NCI-H146 treated with DMSO at 0.1 percent for 48 hours (cell line): ENCODE data around the gene SENP2.
"Not testable (repeated sequence)": the region's sequence is repeated elsewhere in the genome, so short reads cannot be mapped to it uniquely, and the experiment has no call there.

Source experiments
- DNase-seq: peaks from one replicate; lab custom pipeline; 2025; ENCODE audit not compliant: unreplicated experiment; lab: John Stamatoyannopoulos, UW

The SENP2 gene

DNA sequence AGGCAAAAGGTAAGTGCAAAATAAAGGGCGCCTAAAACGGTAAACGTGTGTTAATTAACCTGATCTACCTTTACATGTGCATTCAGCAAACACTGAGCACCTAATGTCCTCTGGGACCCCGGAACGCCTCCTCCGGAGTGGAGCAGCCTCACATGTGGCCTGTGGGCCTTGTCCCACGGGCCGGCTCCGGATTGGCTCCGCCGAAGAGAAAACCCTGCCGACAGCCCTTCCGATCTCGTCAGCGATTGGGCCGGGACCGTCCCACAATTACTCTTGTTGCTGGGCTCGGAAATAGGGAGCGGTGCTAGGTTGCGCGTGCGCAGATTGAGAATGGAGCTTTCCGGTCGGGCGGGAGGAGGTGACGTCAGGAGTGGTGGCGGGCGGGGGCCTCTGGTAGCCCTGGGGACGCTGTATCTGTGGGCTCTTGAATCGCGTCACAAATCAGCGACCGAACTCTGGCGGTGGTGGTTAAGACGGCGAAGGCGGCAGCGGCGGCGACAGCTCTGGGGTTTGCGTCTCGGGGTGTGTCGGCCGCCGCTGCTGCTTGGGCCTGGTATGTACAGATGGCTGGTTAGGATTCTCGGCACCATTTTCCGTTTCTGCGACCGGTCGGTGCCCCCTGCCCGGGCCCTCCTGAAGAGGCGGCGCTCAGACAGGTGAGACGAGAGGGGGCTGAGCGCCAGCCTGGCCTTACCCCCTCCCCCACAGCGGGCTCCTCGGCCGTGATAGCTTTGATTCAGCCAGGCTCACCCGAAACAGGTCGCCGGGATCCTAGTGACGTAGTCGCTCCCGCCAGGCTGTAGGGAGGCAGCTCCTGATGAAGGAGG, at the start of gene SENP2:
Gene SENP2 (plus strand): TSS at position 437 of the 827 bp plus-strand sequence. CDS start 119 bp downstream, at position 556.
- DNase-seq, result peak; percentile 99

DNA sequence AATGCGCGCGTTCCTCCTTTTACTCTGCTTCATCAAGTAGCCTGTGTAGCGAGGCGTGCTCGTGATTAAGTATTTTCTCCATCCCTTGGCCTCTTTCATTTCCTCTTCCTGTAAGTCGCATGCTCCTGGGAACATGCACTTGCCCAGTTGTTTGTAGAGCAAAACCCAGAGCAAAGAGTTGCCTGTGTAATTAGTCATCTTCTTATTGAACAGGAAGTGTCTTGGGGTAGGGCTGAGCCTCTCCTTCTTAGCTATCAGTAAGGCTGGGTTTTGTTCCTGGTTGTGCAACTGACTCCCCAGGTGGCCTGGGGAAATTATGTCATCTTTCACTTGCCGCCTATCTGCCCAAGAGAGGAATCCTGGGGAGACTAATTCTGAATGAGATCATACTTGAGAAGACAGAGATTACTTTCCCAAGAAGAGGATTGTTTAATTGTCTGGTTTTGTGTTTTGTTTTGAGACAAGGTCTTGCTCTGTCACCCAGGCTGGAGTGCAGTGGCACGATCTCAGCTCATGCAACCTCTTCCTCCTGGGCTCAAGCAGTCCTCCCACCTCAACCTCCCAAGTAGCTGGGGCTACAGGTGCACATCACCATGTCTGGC, 48.6 kb upstream of the SENP2 start:
- DNase-seq, result no peak

DNA sequence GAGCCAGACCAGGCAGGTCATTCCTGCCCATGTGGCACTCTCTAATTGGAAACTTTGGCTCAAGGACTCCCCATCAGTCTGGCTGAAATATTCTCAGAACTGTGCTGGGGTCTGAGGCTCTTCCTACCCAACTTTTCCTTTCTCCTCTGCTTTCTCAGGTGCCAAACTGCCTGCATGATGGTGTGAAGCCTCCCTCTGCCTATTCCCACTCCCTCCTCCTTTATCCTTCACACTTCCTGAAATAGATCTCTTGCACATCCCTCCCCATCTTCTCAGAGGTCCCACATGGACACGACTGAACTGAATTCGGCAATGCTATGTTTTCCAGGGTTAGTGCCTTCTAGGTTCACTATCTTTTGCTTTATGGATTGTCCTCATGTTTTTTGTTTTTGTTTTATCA, 46.2 kb upstream of the SENP2 start:
- DNase-seq, result no peak

DNA sequence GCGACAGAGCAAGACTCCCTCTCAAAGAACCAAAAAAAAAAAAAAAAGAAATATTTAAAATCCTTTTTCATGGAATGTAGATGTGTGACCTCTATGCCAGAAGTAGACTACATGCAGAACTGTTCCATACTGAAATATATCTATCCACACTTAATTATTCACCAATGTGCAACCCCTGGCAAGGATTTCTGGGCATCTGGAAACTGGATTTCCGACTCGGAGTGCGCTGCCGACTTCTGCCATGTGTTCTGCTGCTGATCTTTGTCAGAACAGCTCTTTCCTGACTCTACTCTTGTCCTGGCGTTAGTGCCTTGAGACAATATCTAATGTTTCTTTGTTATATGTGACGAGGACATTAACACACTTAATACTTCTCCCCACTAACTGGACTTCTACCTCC, 45.4 kb upstream of the SENP2 start:
- no peak for DNase-seq

DNA sequence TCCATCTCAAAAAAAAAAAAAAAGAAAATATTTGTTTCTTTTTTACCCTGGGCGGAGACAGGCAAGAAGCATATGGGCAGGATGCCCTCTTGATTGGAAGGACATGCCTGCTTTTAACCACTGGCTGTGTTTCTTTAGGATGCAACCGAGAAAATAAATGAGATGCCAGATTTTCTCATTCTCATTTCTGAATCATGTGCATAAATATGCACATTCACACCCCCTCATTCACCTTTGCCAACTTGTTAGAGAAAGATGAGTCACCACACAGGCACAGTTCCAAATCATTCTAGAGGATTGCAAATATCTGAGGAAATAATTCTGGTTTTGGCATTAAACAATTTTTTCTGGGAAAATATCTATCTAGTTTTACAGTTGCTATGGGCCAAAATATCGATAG, 37.0 kb upstream of the SENP2 start:
- no peak for DNase-seq

DNA sequence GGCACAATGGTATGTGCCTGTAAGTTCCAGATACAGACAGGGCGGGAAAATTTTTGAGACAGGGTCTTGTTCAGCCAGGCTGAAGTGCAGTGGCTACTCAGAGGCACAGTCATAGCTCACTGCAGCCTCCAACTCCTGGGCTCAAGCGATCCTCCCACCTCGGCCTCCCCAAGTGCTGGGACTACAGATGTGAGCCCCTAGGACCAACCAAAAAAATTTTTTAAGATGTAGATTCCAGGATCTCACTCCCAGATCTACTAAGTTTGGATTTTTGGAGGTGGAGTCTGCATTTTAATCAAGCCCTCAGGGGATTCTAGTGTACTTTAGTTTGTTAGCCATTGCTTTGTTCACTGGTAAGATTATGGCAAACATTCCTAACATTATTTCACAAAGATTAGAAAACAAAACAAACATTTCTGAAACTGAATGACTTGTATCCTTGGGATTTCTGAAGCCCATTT, 36.4 kb upstream of the SENP2 start:
- DNase-seq, result no peak

DNA sequence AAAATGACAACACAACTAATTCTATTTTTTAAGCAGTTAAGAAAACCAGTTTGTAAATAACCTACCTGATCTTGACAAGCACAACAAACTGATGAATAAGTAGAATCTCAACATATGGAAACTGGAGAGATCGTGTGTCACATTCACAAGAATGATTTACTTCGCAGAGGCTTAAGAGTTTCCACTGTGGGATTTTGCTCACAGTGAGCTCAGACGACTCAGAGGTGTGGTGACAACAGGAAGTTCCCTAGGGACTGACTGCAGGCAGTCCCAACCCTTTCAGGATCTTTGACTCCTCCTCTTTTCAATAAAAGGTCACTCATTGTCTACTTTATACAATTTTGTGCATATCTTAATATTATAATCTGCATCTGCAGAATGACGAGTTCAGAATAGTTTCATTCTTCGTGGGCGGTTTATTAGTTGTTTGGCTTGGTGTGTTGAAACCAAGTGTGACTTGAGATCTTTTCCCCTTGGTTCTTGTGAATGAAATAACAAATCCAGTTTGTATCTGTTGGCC, 33.7 kb upstream of the SENP2 start, which contains the start of gene LIPH:
Gene LIPH (minus strand): TSS at position 231 of the 520 bp plus-strand sequence. CDS start 117 bp downstream, at position 114.
- peak; percentile 24 for DNase-seq

DNA sequence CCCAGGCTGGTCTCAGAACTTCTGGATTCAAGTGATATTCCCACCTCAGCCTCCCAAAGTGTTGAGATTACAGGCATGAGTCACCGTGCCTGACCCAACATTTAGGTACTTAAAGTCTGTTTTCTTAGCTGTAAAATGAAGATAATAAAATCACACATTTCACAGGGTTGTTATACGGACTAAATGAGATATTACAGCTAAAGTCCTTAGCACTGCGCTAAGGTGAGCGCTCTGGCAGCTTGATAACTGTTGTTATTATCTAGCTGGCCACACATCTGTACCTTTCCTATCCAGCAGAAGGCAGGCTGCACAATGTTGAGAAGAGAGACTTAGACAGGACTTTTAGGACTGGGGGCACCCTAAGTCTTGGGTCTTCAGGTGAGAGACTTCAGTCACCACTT, 31.0 kb upstream of the SENP2 start:
- DNase-seq, result no peak

DNA sequence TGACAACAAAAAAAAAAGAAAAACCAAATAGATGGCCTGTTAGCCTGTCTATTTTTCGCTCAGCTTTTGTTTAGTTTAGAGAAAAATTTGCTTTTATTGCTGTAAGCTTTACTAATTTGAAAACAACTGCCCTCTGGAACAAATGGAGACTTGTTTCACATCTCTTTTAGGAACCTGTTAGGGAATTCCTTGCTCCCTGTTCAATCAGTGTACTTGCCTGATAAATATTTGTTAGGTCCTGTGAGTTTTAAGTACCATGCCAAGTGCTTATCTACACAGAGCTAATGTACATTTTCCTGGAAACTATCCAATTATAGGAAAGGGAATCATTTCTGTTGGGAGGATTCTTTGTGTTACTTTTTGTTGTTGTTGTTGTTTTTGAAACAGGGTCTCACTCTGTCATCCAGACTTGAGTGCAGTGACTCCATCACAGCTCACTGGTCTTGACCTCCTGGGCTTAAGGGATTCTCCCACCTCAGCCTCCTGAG, 30.2 kb upstream of the SENP2 start:
- no peak for DNase-seq

DNA sequence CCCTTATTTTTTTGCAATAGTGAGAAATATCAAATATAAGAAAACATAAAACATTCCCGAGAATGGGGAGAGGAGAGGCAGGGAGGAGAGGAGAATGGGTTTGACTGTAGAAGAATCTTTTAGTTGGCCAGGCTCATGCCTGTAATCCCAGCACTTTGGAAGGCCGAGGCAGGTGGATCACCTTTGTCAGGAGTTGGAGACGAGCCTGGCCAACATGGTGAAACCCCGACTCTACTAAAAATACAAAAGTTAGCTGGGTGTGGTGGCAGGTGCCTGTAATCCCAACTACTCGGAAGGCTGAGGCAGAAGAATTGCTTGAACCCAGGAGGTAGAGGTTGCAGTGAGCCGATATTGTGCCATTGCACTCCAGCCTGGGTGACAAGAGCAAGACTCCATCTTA, 29.5 kb upstream of the SENP2 start:
- DNase-seq, result not testable (repeated sequence)

DNA sequence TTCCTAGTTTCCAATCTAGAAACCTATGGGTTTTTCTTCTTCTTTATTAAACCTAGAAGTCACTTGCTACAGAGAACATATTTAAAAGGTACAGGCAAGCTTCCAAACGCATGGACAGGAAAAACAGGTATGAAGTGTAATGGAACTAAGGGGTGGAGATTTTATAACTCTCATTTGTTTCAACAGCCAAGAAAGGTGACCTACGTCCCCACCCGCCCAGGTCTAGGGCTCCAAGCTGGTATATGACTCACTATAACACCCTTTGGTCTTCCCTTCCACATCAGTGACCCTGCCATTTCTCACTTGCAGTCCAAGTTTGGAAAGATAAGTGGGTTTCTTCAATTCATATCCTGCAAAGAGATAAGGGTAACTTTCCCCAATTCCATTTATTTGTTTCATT, 27.7 kb upstream of the SENP2 start:
- DNase-seq, result no peak

DNA sequence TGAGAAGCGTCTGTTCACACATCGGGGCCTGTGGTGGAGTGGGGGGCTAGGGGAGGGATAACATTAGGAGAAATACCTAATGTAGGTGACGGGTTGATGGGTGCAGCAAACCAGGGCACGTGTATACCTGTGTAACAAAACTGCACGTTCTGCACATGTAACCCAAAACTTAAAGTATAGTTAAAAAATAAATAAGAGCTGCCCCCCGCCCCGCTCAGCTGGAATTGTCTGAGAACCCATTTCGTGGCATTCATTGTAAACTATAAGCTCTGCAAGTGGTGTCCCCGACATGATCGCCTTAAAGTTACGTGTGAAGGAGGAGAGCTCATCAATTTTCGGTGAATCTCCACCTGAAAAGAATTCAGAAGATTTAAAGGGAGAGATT, 26.4 kb upstream of the SENP2 start:
- no peak for DNase-seq

DNA sequence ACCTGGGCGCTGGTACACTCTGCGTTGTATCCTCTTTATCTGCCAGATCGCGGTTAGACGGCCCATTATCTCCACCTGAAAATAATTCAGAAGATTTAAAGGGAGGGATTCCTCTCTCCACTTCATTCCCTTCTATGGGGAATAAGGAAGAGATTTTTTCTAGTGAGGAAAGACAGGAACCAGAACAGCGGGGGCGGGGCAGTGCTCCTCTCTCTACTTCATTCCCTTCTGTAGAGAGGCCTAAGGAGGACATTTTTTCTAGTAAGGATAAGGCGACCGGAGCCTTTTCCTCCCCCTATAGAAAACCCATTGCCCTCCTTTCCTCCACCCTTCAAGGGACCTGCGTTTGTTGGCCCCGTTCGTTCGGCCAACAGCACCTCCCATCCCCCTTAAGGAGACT, 25.4 kb upstream of the SENP2 start:
- DNase-seq, result no peak

DNA sequence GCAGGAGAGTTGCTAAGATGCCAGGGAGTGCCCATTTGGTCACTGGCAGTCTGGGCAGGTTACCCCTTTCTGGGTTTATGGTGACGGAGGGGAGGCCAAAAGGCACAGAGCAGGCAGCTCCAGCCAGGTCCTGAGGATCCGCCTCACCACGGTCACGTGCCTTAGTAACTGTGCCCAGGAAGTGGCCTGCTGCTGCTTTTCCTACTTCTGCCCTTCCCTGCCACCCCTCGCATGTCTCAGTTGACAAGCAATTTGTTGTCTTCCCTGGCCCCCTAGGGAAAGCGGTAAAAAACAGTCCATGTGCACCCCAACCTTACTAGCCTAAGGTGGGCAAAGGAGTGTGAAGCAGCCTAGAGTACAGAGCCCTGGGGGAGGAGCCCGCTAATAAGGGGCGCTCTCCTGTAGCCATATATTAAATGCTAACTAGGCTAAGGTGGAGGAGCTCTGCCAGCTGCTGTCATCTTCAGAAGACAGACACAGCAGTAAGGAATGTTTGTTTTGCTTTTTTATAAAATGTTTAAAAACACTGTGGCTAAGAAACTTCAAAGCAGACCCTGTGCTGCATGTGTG, 24.6 kb upstream of the SENP2 start:
- no peak for DNase-seq

DNA sequence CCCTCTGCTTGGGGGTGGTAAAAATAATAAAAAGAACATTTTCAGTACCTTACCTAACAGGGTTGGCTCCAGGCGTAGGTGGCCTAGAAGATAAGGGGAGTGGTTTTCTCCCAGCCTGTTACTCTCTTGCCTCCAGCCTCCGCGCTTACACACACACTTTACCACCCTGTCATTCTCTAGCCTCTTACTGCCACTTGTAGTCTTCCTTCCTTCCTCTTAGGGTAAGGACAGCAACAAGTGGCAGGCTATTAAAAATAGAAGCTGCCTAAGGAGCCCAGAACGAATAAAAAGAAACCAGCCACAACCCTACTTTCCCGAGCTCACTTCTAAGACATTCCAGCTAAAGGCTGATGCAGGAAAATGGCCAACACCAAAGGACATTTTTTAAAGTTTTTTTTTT, 24.1 kb upstream of the SENP2 start:
- no peak for DNase-seq

DNA sequence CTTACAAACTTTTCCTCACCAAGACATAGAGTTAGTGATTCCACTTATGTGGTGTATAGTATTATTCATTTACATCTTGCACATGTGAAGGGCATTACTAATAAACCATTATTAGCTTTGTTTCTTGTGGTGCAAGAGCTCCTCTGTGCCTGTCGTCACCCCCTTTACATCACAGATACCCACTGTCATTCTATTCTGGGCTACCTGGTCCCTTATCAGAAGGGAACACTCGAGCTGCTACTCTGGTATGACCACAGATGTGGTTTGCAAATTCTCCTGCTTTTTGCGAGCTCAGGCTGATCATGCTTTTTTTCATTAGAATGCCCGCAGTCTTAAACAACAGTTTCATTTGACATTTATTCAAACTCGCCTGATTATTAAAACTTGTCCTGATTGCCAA, 13.9 kb upstream of the SENP2 start:
- no peak for DNase-seq

DNA sequence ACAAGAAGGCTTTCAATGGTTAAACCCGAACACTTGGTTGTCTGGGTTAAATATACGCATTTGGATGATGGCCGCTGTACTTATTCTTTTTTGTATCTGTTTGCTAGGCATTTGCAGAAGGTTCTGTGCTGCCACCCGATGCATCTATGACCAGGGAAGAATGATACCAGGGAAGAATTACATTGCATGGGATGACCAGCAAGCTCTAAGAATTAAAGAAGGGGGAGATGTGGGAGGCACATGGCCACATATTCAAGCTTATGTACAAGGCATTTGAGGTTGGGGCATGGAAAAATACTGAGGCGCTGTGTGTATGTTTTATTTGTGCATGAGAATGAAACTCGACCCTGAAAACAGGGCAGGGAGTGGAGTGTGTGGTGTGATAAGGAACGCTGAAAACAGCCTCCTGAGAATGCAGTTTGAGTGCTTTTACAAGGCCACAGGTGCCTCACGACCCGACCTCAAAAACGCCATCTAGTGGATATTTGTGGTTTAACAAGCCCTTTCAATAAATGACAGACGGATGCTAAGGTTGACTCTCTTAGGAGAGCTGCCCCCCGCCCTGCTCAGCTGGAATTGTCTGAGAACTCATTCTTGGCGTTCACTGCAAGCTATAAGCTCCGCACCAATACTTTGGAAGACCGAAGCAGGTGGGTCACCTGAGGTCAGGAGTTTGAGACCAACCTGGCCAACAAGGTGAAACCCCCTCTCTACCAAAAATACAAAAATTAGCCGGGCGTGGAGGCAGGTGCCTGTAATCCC, 10.8 kb upstream of the SENP2 start:
- peak; percentile 86 for DNase-seq

DNA sequence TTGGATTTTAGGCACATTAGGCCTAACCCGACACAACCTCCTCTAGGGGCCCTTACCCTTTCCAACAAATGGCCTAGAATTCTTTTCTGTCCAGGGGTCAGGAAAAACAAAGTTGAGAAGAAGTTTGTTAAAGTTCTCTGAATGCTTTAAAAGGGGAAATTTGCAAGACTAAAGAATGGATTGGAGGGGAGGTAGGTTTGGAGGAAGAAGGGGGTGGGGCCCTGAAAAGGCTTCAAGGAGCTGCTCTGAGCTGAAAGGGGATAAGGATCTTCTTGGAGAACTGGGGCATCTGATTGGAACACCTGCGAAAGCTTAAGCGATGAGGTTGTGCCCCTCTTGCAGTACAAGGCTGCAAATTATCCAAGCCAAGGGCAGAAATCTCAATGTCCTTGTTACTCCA, 3.9 kb upstream of the SENP2 start:
- DNase-seq, result no peak

DNA sequence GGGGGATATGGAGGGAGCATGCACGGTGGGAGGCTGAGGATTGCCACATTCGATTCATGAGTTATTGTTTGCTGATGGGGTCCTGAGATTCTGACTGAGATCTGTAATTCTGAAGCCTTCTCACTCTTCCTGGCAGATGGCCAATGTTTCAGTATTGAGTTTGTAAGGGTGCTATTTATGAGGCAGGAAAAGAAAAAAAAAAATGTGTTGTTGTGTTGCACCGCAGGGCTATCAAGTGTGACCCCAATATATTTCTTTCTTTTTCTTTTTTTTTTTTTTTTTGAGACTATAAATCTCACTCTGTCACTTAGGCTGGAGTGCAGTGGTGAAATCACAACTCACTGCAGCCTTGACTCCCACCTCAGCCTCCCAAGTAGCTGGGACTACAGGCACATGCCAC, 3.2 kb upstream of the SENP2 start:
- DNase-seq, result no peak

DNA sequence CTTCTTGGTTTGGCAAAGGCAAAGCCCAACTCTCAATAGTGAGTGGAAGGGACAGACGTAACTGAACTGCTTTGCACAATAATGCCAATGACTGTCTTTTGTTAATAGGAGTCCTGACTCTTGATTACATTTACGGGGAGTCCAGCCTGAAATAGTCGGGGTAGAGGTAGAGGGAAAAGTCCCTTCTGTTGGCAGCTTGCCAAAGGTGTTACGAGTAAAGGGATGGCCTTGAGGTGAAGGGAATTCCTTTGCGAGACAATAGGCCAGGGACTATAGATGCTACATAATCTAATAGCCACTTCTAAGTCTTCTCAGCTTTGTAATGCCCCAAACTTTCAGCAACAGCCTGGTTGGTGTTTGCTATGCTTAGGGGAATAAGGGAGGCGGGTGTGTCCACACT, 2.2 kb upstream of the SENP2 start:
- no peak for DNase-seq

DNA sequence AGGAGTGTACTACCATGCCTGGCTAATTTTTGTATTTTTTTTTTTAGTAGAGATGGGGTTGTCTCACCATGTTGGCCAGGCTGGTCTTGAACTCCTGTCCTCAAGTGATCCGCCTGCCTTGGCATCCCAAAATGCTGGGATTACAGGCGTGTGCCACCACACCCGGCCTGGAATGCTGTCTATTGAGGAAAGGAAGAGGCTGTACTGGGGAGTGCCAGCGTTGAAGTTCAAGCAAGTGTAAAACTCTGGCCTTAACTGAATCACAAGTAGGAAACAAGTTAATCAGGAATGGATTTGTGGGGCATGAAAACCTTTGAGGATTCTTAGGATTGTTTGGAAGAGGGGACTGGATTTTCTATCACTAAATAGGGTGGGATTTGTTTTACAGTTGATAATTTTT, 1.4 kb upstream of the SENP2 start:
- DNase-seq, result no peak
